ENCODE results near the gene DLL1. TPM values are rescaled to one million over a fixed set of nuclear protein-coding genes. Genes with fewer than 3 reads are reported as not detected.

The DLL1 gene
- total and polyA plus RNA-seq, 12 donors, result 2.6 to 27.2 (median 8.7) TPM

GRCh38 chr6:170233286-170234205, 57.3 kb downstream of the DLL1 start:
- Histone ChIP-seq H3K27ac (no peak overlapping the region), H3K4me1 (peaks cover 0 to 13% (median 5%) of the 10 kb centered on the region in 9 donors), H3K4me3 (no peak overlapping the region), H3K27me3 (peaks cover 0 to under 1% (median 0%) of the 10 kb centered on the region in 7 donors), H3K9me3 (no peaks in the 10 kb centered on the region), H3K36me3 (no peaks in the 10 kb centered on the region)
- intact Hi-C loops (cut with DNase I), result no loop called here
- WGBS, 2 donors, result 95 to 97% methylated on average over 13 of the region's 13 CpGs
- ATAC-seq (no peak), DNase-seq (no peak)
- TF ChIP-seq, protein P1, sequence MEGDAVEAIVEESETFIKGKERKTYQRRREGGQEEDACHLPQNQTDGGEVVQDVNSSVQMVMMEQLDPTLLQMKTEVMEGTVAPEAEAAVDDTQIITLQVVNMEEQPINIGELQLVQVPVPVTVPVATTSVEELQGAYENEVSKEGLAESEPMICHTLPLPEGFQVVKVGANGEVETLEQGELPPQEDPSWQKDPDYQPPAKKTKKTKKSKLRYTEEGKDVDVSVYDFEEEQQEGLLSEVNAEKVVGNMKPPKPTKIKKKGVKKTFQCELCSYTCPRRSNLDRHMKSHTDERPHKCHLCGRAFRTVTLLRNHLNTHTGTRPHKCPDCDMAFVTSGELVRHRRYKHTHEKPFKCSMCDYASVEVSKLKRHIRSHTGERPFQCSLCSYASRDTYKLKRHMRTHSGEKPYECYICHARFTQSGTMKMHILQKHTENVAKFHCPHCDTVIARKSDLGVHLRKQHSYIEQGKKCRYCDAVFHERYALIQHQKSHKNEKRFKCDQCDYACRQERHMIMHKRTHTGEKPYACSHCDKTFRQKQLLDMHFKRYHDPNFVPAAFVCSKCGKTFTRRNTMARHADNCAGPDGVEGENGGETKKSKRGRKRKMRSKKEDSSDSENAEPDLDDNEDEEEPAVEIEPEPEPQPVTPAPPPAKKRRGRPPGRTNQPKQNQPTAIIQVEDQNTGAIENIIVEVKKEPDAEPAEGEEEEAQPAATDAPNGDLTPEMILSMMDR (IDR thresholded peaks at IDR 0.05), result no peak

Small RNAs within 50 kb of the gene (microRNA-seq; reads per million reads assigned to microRNA genes)
- 0 reads per million in 2 donors for gene MIR4644

Other genes with a start within 250 kb of the DLL1 start
- gene FAM120B, start 15.7 kb upstream of the DLL1 start, total RNA-seq, result 10 to 100 TPM; 16.0 to 31.0 (median 25.4) TPM
- gene FAM120B, start 15.7 kb upstream of the DLL1 start, polyA plus RNA-seq, result 1 to 10 TPM; 7.7 to 9.9 TPM

Measured in heart right ventricle (tissue), 16 donors.